ENCODE measurements around the gene EDARADD.
"Not testable (repeated sequence)": the region's sequence is repeated elsewhere in the genome, so short reads cannot be mapped to it uniquely, and the experiment has no call there.

Gene EDARADD

GRCh38 chr1:236440373-236440772 lies 46.3 kb downstream of the EDARADD start:
- DNase-seq, result no peak

- DNase-seq, result no peak
Observed at GRCh38 chr1:236450779-236451178, 56.7 kb downstream of the EDARADD start.

- no peak for DNase-seq
Observed at GRCh38 chr1:236451796-236452373, 57.8 kb downstream of the EDARADD start.

- no peak for DNase-seq
Observed at GRCh38 chr1:236455243-236455642, 61.2 kb downstream of the EDARADD start.

GRCh38 chr1:236457775-236458174 lies 63.7 kb downstream of the EDARADD start:
- DNase-seq, result no peak

GRCh38 chr1:236458996-236459395 lies 64.9 kb downstream of the EDARADD start:
- DNase-seq, result no peak

- DNase-seq, result no peak
Observed at GRCh38 chr1:236460103-236460502, 66.0 kb downstream of the EDARADD start.

- not testable (repeated sequence) for DNase-seq
Observed at GRCh38 chr1:236464197-236464596, 70.1 kb downstream of the EDARADD start.

- DNase-seq, result no peak
Observed at GRCh38 chr1:236465231-236465958, 71.3 kb downstream of the EDARADD start.

- no peak for DNase-seq
Observed at GRCh38 chr1:236465959-236466303, 71.8 kb downstream of the EDARADD start.

GRCh38 chr1:236467327-236467641 lies 73.2 kb downstream of the EDARADD start:
- no peak for DNase-seq

- no peak for DNase-seq
Observed at GRCh38 chr1:236468625-236469024, 74.5 kb downstream of the EDARADD start.

- DNase-seq, result no peak
Observed at GRCh38 chr1:236469466-236469865, 75.4 kb downstream of the EDARADD start.

GRCh38 chr1:236471096-236471495 lies 77.0 kb downstream of the EDARADD start:
- no peak for DNase-seq

GRCh38 chr1:236471653-236472052 lies 77.6 kb downstream of the EDARADD start:
- no peak for DNase-seq

- DNase-seq, result no peak
Observed at GRCh38 chr1:236472850-236473788, 79.0 kb downstream of the EDARADD start.

- DNase-seq, result no peak
Observed at GRCh38 chr1:236476019-236476418, 81.9 kb downstream of the EDARADD start.

GRCh38 chr1:236480758-236481436 lies 86.8 kb downstream of the EDARADD start:
- DNase-seq, result peak; percentile 14

- DNase-seq, result no peak
Observed at GRCh38 chr1:236484310-236484971, 90.4 kb downstream of the EDARADD start.

GRCh38 chr1:236486356-236487002 lies 92.4 kb downstream of the EDARADD start:
- DNase-seq, result no peak

GRCh38 chr1:236489161-236489560 lies 95.1 kb downstream of the EDARADD start:
- not testable (repeated sequence) for DNase-seq

GRCh38 chr1:236489710-236490377 lies 95.8 kb downstream of the EDARADD start:
- DNase-seq, result peak; percentile 45

Measured in NCI-H510A treated with DMSO at 0.1 percent for 48 hours (cell line).